CD4-positive, alpha-beta T cell (primary cell): Measurements from ENCODE around the gene TRERF1. TPM values are rescaled to one million over a fixed set of nuclear protein-coding genes. Genes with fewer than 3 reads are reported as not detected.

ENCODE experiments used
- ATAC-seq: fragments of 200-7000 bp; cut with Tn5 transposase; one replicate; pipeline ENCODE4 v1.10.0; 2022; ENCODE audit warnings: mild to moderate bottlenecking; ENCODE audit not compliant: poor library complexity
- CTCF ChIA-PET: fragments of 350-600 bp; sonication (Branson Sonifier 250); formaldehyde crosslinking; loops from one replicate; lab custom pipeline; 2021; ENCODE audit warnings: antibody characterized with exemption, inconsistent platforms; lab: Charles Lee
- POLR2A ChIA-PET: fragments of 350-600 bp; sonication (Branson Sonifier 250); formaldehyde crosslinking; loops from one replicate; lab custom pipeline; 2021; ENCODE audit warnings: antibody characterized with exemption, inconsistent platforms; lab: Charles Lee
- DNase-seq, 14 experiments: peaks; one replicate each; pipeline ENCODE4 v3.0.0-alpha.2; 2013 to 2020; ENCODE audit warnings: mixed read lengths in 2 of 14
- H3K27ac ChIP-seq, 2 donors: one replicate each; pipeline versions ENCODE4 v1.5.1 to v1.7.0; 2013; ENCODE audit warnings: low read length in 2 of 2, low read depth in 1 of 2, mild to moderate bottlenecking in 1 of 2
- H3K27me3 ChIP-seq, 2 experiments: 1 replicate in 1 of 2; 2 replicates in 1 of 2; pipeline versions ENCODE4 v1.6.1 to v1.7.0; 2013; ENCODE audit warnings: low read length in 2 of 2, control low read depth in 1 of 2, mild to moderate bottlenecking in 1 of 2, moderate library complexity in 1 of 2; ENCODE audit not compliant: insufficient read depth in 2 of 2, control insufficient read depth in 1 of 2
- H3K36me3 ChIP-seq: one replicate; pipeline ENCODE4 v1.6.1; 2013; ENCODE audit warnings: low read length, control low read depth; ENCODE audit not compliant: insufficient read depth
- H3K4me1 ChIP-seq: one replicate; pipeline ENCODE4 v1.6.1; 2013; ENCODE audit warnings: low read length, control low read depth; ENCODE audit not compliant: insufficient read depth
- H3K4me3 ChIP-seq: one replicate; pipeline ENCODE4 v1.5.1; 2013; ENCODE audit warnings: mild to moderate bottlenecking, low read length, moderate library complexity
- H3K9me3 ChIP-seq, 2 experiments: 1 replicate in 1 of 2; 2 replicates in 1 of 2; pipeline versions ENCODE4 v1.6.1 to v1.7.0; 2013; ENCODE audit warnings: low read length in 2 of 2, mild to moderate bottlenecking in 2 of 2, control low read depth in 1 of 2, moderate library complexity in 1 of 2; ENCODE audit not compliant: control insufficient read depth in 1 of 2, insufficient read depth in 1 of 2
- H3K27ac Mint-ChIP-seq: one replicate; pipeline ENCODE4 v1.8.0; 2020; ENCODE audit warnings: mixed read lengths
- H3K27me3 Mint-ChIP-seq: one replicate; pipeline ENCODE4 v1.8.0; 2021; ENCODE audit warnings: mixed read lengths
- H3K36me3 Mint-ChIP-seq: one replicate; pipeline ENCODE4 v1.8.0; 2021; ENCODE audit warnings: low read depth, mixed read lengths
- H3K4me1 Mint-ChIP-seq: one replicate; pipeline ENCODE4 v1.8.0; 2021; ENCODE audit warnings: low read depth, mixed read lengths
- H3K4me3 Mint-ChIP-seq: one replicate; pipeline ENCODE4 v1.8.0; 2020; ENCODE audit warnings: mild to moderate bottlenecking, mixed read lengths
- H3K9me3 Mint-ChIP-seq: one replicate; pipeline ENCODE4 v1.8.0; 2020; ENCODE audit warnings: mixed read lengths
- intact Hi-C, 2 experiments: fragments of 100-400 bp; cut with DNase I in 1 of 2; cut with micrococcal nuclease in 1 of 2; formaldehyde crosslinking; loops; one replicate each; pipeline versions ENCODE4 v1.15.1 to v1.9.0; 2023 to 2025; cut with DNase I, micrococcal nuclease
- total RNA-seq, 174 experiments: library from RNA in 2 of 174; stranded (reverse) in 2 of 174; gene quantifications; one replicate each; pipeline ENCODE4 v1.2.3 and lab custom pipeline; 2021 to 2026
- TF ChIP-seq, protein P1 (sequence below): fragments of 200-600 bp; IDR thresholded peaks from one replicate; pipeline ENCODE4 v1.8.0; 2022; ENCODE audit warnings: antibody characterized with exemption, mild to moderate bottlenecking

TRERF1 gene
- total RNA-seq, 2 experiments from 2014 or later: 31.0 to 31.7 TPM

DNA sequence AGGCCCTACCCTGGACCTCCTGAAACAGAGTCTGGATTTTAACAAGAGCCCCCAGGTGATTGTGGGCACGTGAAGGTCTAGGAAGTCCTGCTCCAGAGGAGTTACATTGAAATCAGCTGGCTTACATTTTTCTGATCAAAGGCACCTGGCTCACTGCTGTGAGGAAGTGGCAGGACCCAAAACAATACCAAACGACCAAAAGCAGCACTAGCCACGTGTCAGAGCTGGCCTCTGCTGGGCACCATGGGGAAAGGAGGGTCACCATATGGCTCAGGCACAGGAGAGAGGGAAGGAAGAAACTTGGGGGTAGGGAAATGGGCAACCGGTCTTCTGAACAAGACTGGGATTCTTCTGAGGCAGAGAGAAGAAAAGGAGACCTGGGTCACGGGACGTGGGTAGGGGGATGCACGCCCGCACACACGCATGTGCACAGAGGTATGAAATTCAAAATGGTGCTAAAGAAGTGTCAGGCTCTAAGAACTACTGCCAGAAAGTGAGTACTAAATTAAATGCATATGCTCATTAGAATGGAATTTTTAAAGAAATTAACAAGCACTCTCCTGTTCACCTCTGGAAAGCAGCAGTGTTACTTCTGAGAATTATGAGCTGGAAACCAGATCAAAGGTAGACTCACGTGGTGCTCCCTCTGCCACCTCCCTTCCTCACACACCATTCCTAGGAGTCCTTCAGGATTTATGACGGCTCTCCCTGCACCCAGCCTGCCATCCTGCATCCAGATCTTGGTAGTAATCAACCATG, 113.6 kb downstream of the TRERF1 start:
- Histone ChIP-seq H3K36me3 (no peaks in the 10 kb centered on the region), H3K4me1 (peaks cover 21% of the 10 kb centered on the region), H3K27me3 (no peaks in the 10 kb centered on the region), H3K27ac (no peak overlapping the region), H3K4me3 (no peak overlapping the region), H3K9me3 (no peaks in the 10 kb centered on the region)
- ATAC-seq (no peak), DNase-seq (no peak)
- POLR2A ChIA-PET: interaction anchor here (0.5 to 1.2 kb wide), 2 partner anchors 8 to 53 kb away, joined by 3 read pairs; no protein-coding TSS in a partner anchor
- intact Hi-C loops: no loop called here
- Mint-ChIP-seq H3K27me3 (no peaks in the 10 kb centered on the region), H3K9me3 (no peaks in the 10 kb centered on the region), H3K36me3 (peaks cover 4% of the 10 kb centered on the region), H3K27ac (no peak overlapping the region), H3K4me3 (no peak overlapping the region), H3K4me1 (peaks cover 85% of the 10 kb centered on the region)
- CTCF ChIA-PET: no interaction called here
- TF ChIP-seq, protein P1, sequence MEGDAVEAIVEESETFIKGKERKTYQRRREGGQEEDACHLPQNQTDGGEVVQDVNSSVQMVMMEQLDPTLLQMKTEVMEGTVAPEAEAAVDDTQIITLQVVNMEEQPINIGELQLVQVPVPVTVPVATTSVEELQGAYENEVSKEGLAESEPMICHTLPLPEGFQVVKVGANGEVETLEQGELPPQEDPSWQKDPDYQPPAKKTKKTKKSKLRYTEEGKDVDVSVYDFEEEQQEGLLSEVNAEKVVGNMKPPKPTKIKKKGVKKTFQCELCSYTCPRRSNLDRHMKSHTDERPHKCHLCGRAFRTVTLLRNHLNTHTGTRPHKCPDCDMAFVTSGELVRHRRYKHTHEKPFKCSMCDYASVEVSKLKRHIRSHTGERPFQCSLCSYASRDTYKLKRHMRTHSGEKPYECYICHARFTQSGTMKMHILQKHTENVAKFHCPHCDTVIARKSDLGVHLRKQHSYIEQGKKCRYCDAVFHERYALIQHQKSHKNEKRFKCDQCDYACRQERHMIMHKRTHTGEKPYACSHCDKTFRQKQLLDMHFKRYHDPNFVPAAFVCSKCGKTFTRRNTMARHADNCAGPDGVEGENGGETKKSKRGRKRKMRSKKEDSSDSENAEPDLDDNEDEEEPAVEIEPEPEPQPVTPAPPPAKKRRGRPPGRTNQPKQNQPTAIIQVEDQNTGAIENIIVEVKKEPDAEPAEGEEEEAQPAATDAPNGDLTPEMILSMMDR: no peak

GRCh38 chr6:42336431-42336830, 115.3 kb downstream of the TRERF1 start:
- POLR2A ChIA-PET: interaction anchor here (1.0 kb wide), 1 partner anchor 11 kb away, joined by 4 read pairs; no protein-coding TSS in a partner anchor
- Mint-ChIP-seq H3K4me3 (no peak overlapping the region), H3K4me1 (peaks cover 75% of the 10 kb centered on the region), H3K36me3 (peaks cover 4% of the 10 kb centered on the region), H3K9me3 (no peaks in the 10 kb centered on the region), H3K27ac (no peak overlapping the region), H3K27me3 (no peaks in the 10 kb centered on the region)
- Histone ChIP-seq H3K27ac (no peak overlapping the region), H3K9me3 (no peaks in the 10 kb centered on the region), H3K27me3 (no peaks in the 10 kb centered on the region), H3K4me1 (peaks cover 19% of the 10 kb centered on the region), H3K4me3 (no peak overlapping the region), H3K36me3 (no peaks in the 10 kb centered on the region)
- TF ChIP-seq, protein P1: no peak
- intact Hi-C loops: no loop called here
- CTCF ChIA-PET: no interaction called here
- ATAC-seq (no peak), DNase-seq (no peak)

- H3K4me1 Mint-ChIP-seq: peaks cover 74% of the 10 kb centered on the region
- no peak overlapping the region for H3K27ac Mint-ChIP-seq
- POLR2A ChIA-PET: interaction anchor here (1.0 kb wide), 1 partner anchor 10 kb away, joined by 4 read pairs; no protein-coding TSS in a partner anchor
These were observed 115.8 kb downstream of the TRERF1 start for GRCh38 chr6:42335896-42336295.

More at GRCh38 chr6:42335896-42336295, 115.8 kb downstream of the TRERF1 start:
- Mint-ChIP-seq H3K4me3 (no peak overlapping the region), H3K36me3 (peaks cover 8% of the 10 kb centered on the region), H3K9me3 (no peaks in the 10 kb centered on the region), H3K27me3 (no peaks in the 10 kb centered on the region)
- DNase-seq: no peak
- no peak overlapping the region for H3K27ac ChIP-seq
- H3K27me3 ChIP-seq: no peaks in the 10 kb centered on the region
- H3K9me3 ChIP-seq: no peaks in the 10 kb centered on the region
- ATAC-seq: no peak
- CTCF ChIA-PET: no interaction called here
- peaks cover 15% of the 10 kb centered on the region for H3K4me1 ChIP-seq
- intact Hi-C loops: no loop called here
- TF ChIP-seq, protein P1: no peak
- no peak overlapping the region for H3K4me3 ChIP-seq
- H3K36me3 ChIP-seq: no peaks in the 10 kb centered on the region
